HEK293 (cell line): ENCODE measurements around the gene RSRC1.

Experiments used
- CTCF ChIP-seq: fragments of 450-650 bp; formaldehyde crosslinking; IDR thresholded peaks from 2 replicates; pipeline ENCODE4 v1.5.1; 2016; ENCODE audit warnings: missing biosample characterization, missing genetic modification characterization
- GLIS2 ChIP-seq: fragments of 450-650 bp; formaldehyde crosslinking; IDR thresholded peaks from 2 replicates; pipeline ENCODE4 v1.5.1; 2016; ENCODE audit warnings: missing biosample characterization, missing genetic modification characterization
- PRDM10 ChIP-seq: fragments of 450-650 bp; formaldehyde crosslinking; IDR thresholded peaks from 2 replicates; pipeline ENCODE4 v1.5.1; 2016; ENCODE audit warnings: missing biosample characterization, missing genetic modification characterization
- REST ChIP-seq: fragments of 450-650 bp; formaldehyde crosslinking; IDR thresholded peaks from 2 replicates; pipeline ENCODE4 v1.5.1; 2016; ENCODE audit warnings: missing biosample characterization, missing genetic modification characterization
- YY1 ChIP-seq: fragments of 450-650 bp; formaldehyde crosslinking; IDR thresholded peaks from 2 replicates; pipeline ENCODE4 v1.5.1; 2018; ENCODE audit warnings: missing biosample characterization, missing genetic modification characterization
- ZNF202 ChIP-seq: fragments of 450-650 bp; formaldehyde crosslinking; IDR thresholded peaks from 2 replicates; pipeline ENCODE4 v1.5.1; 2016; ENCODE audit warnings: missing biosample characterization, missing genetic modification characterization, borderline replicate concordance
- ZNF248 ChIP-seq: fragments of 450-650 bp; formaldehyde crosslinking; IDR thresholded peaks from 2 replicates; pipeline ENCODE4 v1.5.1; 2017; ENCODE audit warnings: missing biosample characterization, missing genetic modification characterization
- ZNF558 ChIP-seq: fragments of 450-650 bp; formaldehyde crosslinking; IDR thresholded peaks from 2 replicates; pipeline ENCODE4 v1.5.1; 2016; ENCODE audit warnings: missing biosample characterization, missing genetic modification characterization
- ZNF600 ChIP-seq: fragments of 450-650 bp; formaldehyde crosslinking; IDR thresholded peaks from 2 replicates; pipeline ENCODE4 v1.5.1; 2016; ENCODE audit warnings: missing biosample characterization, missing genetic modification characterization
- ZNF777 ChIP-seq: fragments of 450-650 bp; formaldehyde crosslinking; IDR thresholded peaks from 2 replicates; pipeline ENCODE4 v1.5.1; 2017; ENCODE audit warnings: missing biosample characterization, missing genetic modification characterization, borderline replicate concordance

GRCh38 chr3:158169091-158169491 is 59.2 kb downstream of the RSRC1 start:
- TF ChIP-seq REST (tag by site-specific recombination) (no peak), PRDM10 (tag by site-specific recombination) (no peak), YY1 (tag by site-specific recombination) (no peak), ZNF558 (tag by site-specific recombination) (no peak), CTCF (tag by site-specific recombination) (no peak), ZNF248 (tag by site-specific recombination) (no peak), GLIS2 (tag by site-specific recombination) (no peak), ZNF600 (tag by site-specific recombination) (no peak), ZNF777 (tag by site-specific recombination) (no peak), ZNF202 (tag by site-specific recombination) (no peak)
